ENCODE results near the gene ADAM12. TPM values are rescaled to one million over a fixed set of nuclear protein-coding genes. Genes with fewer than 3 reads are reported as not detected.
"Not testable (repeated sequence)": the region's sequence is repeated elsewhere in the genome, so short reads cannot be mapped to it uniquely, and the experiment has no call there.

The ADAM12 gene
- total RNA-seq, 2 donors from 2014 or later = 0.27 to 2.2 TPM

DNA sequence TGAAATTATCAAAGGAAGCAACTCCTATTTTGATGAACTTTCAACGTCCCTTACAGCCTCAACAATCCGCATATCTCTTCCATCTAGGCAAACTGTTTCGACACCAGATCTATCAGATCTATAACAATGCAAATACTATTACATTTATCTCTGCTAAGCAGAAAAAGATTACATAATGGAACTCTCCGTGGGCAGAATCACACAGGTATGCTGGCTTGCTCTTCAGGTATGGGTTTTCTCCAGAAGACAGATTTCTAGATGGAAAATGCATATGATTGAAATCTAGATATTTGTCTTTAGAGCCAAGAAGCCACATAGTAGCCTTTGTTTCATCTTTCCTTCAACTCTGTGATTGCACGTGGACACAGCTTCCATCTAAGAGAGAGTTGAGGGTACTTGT is 38.6 kb downstream of the ADAM12 start:
- no peaks in the 10 kb centered on the region for H3K27me3 ChIP-seq (replicated peaks; ENCODE audit: insufficient read depth)
- no peaks in the 10 kb centered on the region for H3K9me3 ChIP-seq
- H3K27ac ChIP-seq = no peak overlapping the region
- ATAC-seq (ENCODE audit: insufficient number of reproducible peaks, low FRiP score, low read depth) = no peak
- no peak for DNase-seq (ENCODE audit: low spot score)
- no peaks in the 10 kb centered on the region for H3K36me3 ChIP-seq
- H3K4me1 ChIP-seq (ENCODE audit: control insufficient read depth in 1 of 2, low read depth in 2 of 2) = no peaks in the 10 kb centered on the region
- TF ChIP-seq, protein P1, sequence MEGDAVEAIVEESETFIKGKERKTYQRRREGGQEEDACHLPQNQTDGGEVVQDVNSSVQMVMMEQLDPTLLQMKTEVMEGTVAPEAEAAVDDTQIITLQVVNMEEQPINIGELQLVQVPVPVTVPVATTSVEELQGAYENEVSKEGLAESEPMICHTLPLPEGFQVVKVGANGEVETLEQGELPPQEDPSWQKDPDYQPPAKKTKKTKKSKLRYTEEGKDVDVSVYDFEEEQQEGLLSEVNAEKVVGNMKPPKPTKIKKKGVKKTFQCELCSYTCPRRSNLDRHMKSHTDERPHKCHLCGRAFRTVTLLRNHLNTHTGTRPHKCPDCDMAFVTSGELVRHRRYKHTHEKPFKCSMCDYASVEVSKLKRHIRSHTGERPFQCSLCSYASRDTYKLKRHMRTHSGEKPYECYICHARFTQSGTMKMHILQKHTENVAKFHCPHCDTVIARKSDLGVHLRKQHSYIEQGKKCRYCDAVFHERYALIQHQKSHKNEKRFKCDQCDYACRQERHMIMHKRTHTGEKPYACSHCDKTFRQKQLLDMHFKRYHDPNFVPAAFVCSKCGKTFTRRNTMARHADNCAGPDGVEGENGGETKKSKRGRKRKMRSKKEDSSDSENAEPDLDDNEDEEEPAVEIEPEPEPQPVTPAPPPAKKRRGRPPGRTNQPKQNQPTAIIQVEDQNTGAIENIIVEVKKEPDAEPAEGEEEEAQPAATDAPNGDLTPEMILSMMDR (IDR thresholded peaks at IDR 0.05) = no peak
- no peak overlapping the region for H3K4me3 ChIP-seq

DNA sequence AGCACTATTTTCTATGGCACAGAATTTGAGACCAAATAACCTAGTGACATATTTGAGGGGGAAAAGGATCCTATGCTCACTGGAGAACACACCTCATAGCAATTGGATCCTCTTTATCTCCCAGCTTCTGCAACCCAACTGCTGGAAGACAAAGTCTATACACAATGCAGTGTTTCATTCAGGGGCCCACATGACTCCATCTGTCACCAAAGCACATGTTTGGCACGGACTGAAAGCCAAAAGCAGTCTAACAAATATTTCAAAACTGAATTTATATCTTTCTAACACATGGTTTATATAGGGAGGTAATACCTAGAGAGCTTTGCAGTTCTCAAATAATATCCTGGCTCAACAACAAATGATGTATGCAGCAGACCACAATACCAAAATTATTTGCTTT is 39.2 kb downstream of the ADAM12 start:
- Histone ChIP-seq H3K9me3 (no peaks in the 10 kb centered on the region), H3K27me3 (replicated peaks; ENCODE audit: insufficient read depth) (no peaks in the 10 kb centered on the region), H3K27ac (no peak overlapping the region), H3K36me3 (no peaks in the 10 kb centered on the region), H3K4me3 (no peak overlapping the region), H3K4me1 (ENCODE audit: control insufficient read depth in 1 of 2, low read depth in 2 of 2) (no peaks in the 10 kb centered on the region)
- TF ChIP-seq, protein P1 (IDR thresholded peaks at IDR 0.05) = no peak
- DNase-seq (ENCODE audit: low spot score) = no peak
- ATAC-seq (ENCODE audit: insufficient number of reproducible peaks, low FRiP score, low read depth) = no peak

DNA sequence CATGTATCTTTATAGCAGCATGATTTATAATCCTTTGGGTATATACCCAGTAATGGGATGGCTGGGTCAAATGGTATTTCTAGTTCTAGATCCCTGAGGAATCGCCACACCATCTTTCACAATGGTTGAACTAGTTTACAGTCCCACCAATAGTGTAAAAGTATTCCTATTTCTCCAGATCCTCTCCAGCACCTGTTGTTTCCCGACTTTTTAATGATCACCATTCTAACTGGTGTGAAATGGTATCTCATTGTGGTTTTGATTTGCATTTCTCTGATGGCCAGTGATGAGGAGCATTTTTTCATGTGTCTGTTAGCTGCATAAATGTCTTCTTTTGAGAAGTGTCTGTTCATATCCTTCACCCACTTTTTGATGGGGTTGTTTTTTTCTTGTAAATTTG is 44.8 kb downstream of the ADAM12 start:
- H3K36me3 ChIP-seq; H3K27me3 ChIP-seq (replicated peaks; ENCODE audit: insufficient read depth); DNase-seq (ENCODE audit: low spot score); ATAC-seq (ENCODE audit: insufficient number of reproducible peaks, low FRiP score, low read depth); H3K9me3 ChIP-seq; H3K4me1 ChIP-seq (ENCODE audit: control insufficient read depth in 1 of 2, low read depth in 2 of 2); H3K27ac ChIP-seq; H3K4me3 ChIP-seq: not testable (repeated sequence)

DNA sequence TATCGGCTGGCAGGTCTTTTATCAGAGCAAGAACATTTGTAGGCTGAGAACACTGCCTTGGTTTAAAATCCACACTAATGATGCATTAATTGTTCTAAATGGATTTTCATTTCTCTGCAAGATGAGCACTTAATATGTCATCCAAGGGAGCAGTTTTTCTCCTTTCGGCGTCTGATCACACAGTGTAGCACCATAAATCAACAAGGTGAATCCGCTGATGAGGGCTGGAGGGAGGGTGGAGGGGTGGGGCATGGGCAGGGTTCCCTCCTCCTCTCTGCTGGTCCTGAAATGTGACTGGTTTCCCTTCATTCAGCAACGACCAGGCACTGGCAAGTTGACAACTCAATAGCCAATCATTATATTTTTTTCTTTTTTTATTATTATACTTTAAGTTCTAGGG is 45.6 kb downstream of the ADAM12 start:
- no peaks in the 10 kb centered on the region for H3K4me1 ChIP-seq (ENCODE audit: control insufficient read depth in 1 of 2, low read depth in 2 of 2)
- ATAC-seq (ENCODE audit: insufficient number of reproducible peaks, low FRiP score, low read depth) (no peak), DNase-seq (ENCODE audit: low spot score) (no peak)
- H3K4me3 ChIP-seq = no peak overlapping the region
- H3K36me3 ChIP-seq = no peaks in the 10 kb centered on the region
- H3K9me3 ChIP-seq = no peaks in the 10 kb centered on the region
- no peak overlapping the region for H3K27ac ChIP-seq
- TF ChIP-seq, protein P1 (IDR thresholded peaks at IDR 0.05) = no peak
- H3K27me3 ChIP-seq (replicated peaks; ENCODE audit: insufficient read depth) = no peaks in the 10 kb centered on the region

DNA sequence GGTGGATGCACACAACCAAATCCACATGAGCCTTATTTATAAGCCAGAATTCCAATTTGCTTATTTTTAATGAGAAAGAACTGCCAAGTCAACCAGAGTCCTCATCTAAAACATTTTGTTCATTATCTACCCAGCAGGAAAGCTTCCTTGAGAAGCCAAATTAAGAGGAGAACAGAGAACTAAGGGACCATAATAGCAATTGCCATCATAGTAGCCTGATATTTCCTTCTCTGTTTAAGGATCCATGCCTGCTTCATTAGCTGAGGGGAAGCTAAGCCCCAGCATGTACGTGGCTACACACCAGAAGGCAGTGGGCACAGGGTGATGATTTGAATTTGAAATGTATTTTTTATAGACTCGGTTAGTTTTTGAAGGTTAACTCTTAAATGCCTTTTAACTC is 46.8 kb downstream of the ADAM12 start:
- DNase-seq (ENCODE audit: low spot score) (no peak), ATAC-seq (ENCODE audit: insufficient number of reproducible peaks, low FRiP score, low read depth) (no peak)
- H3K4me1 ChIP-seq (ENCODE audit: control insufficient read depth in 1 of 2, low read depth in 2 of 2) = no peaks in the 10 kb centered on the region
- H3K27me3 ChIP-seq (replicated peaks; ENCODE audit: insufficient read depth) = no peaks in the 10 kb centered on the region
- H3K27ac ChIP-seq = no peak overlapping the region
- no peak overlapping the region for H3K4me3 ChIP-seq
- H3K36me3 ChIP-seq = no peaks in the 10 kb centered on the region
- TF ChIP-seq, protein P1 (IDR thresholded peaks at IDR 0.05) = no peak
- H3K9me3 ChIP-seq = no peaks in the 10 kb centered on the region

DNA sequence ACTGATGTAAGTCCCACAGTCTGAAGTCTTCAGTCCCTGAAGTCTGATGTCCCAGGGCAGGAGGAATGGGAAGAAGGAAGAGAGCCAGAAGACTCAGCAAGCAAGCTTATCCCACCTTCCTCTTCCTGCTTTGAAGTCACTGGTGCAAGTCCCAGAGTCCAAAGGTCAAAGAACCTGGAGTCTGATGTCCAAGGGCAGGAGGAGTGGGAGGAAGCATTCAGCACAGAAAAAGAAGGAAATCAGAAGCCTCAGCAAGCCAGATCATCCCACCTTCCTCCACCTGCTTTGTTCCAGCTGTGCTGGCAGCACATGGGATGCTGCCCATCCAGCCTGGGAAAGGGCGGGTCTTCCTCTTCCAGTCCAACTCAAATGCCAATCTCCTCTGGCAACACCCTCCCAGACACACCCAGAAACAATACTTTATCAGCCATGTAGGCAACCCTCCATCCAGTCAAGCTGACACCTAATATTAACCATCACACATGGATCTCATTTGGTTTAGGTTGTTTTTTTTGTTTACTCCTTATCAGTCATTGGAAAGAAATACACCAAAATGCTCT is 50.9 kb downstream of the ADAM12 start:
- no peaks in the 10 kb centered on the region for H3K9me3 ChIP-seq
- no peaks in the 10 kb centered on the region for H3K36me3 ChIP-seq
- TF ChIP-seq, protein P1 (IDR thresholded peaks at IDR 0.05) = no peak
- no peak for ATAC-seq (ENCODE audit: insufficient number of reproducible peaks, low FRiP score, low read depth)
- no peaks in the 10 kb centered on the region for H3K4me1 ChIP-seq (ENCODE audit: control insufficient read depth in 1 of 2, low read depth in 2 of 2)
- no peaks in the 10 kb centered on the region for H3K27me3 ChIP-seq (replicated peaks; ENCODE audit: insufficient read depth)
- H3K4me3 ChIP-seq = no peak overlapping the region
- no peak overlapping the region for H3K27ac ChIP-seq
- no peak for DNase-seq (ENCODE audit: low spot score)
